NT2/D1 (cell line): ENCODE results near the gene ERICH3.

Experiments
- DNase-seq: peaks from one replicate; pipeline ENCODE4 v3.0.0-alpha.2; 2011; ENCODE audit warnings: low read depth, low spot score
- H3K27me3 ChIP-seq: 2 replicates; pipeline ENCODE4 v1.6.0; 2011; ENCODE audit warnings: mild to moderate bottlenecking; ENCODE audit not compliant: insufficient read length, insufficient read depth
- H3K36me3 ChIP-seq: 2 replicates; pipeline ENCODE4 v1.6.1; 2011; ENCODE audit warnings: mild to moderate bottlenecking, low read length, mixed read lengths; ENCODE audit not compliant: insufficient read depth, insufficient read length
- H3K4me1 ChIP-seq: 2 replicates; pipeline ENCODE4 v1.5.1; 2011; ENCODE audit not compliant: insufficient read depth, insufficient read length
- H3K4me3 ChIP-seq: 2 replicates; pipeline ENCODE4 v1.5.1; 2011; ENCODE audit warnings: low read depth; ENCODE audit not compliant: insufficient read length
- H3K9ac ChIP-seq: 2 replicates; pipeline ENCODE4 v1.6.0; 2011; ENCODE audit warnings: low read depth; ENCODE audit not compliant: insufficient read length
- H3K9me3 ChIP-seq: 2 replicates; pipeline ENCODE4 v1.5.1; 2011; ENCODE audit warnings: mild to moderate bottlenecking, low read length; ENCODE audit not compliant: insufficient read depth
- SUZ12 ChIP-seq: IDR thresholded peaks from 2 replicates; pipeline ENCODE4 v1.6.1; 2011; ENCODE audit not compliant: insufficient read length, insufficient read depth; ENCODE audit errors: extremely low read depth
- YY1 ChIP-seq: IDR thresholded peaks from 2 replicates; pipeline ENCODE4 v1.6.1; 2011; ENCODE audit not compliant: insufficient read length, insufficient read depth
- ZNF274 ChIP-seq: IDR thresholded peaks from 2 replicates; pipeline ENCODE4 v1.6.1; 2011; ENCODE audit warnings: mild to moderate bottlenecking, low read depth, low read length

The ERICH3 gene

GRCh38 chr1:74590288-74590687, 83.3 kb downstream of the ERICH3 start:
- no peaks in the 10 kb centered on the region for H3K4me1 ChIP-seq
- H3K9me3 ChIP-seq = no peaks in the 10 kb centered on the region
- H3K27me3 ChIP-seq = no peaks in the 10 kb centered on the region
- H3K4me3 ChIP-seq = no peak overlapping the region
- H3K36me3 ChIP-seq = no peaks in the 10 kb centered on the region
- no peak overlapping the region for H3K9ac ChIP-seq
- TF ChIP-seq SUZ12 = no peak
- TF ChIP-seq YY1 = no peak
- TF ChIP-seq ZNF274 = no peak
- no peak for DNase-seq

DNA sequence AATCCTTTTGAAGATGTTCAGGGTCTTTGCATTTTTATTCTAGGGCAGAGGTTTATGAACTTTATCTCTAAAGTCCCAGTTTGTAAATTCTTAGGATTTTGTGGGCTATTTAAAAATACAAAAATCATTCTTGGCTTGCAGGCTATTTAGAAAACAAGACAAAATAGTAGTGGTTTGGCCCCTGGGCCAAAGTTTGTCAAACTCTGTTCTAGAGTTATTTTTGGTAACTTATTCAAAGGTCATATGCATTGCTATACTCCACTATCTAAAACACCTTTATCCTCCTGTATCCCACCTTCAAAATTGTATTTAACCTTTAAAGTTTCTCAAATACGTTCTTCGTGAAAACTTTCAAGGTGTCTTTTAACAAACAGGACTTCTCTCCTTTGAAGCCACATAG, 85.7 kb downstream of the ERICH3 start:
- H3K27me3 ChIP-seq = no peaks in the 10 kb centered on the region
- H3K9ac ChIP-seq = no peak overlapping the region
- H3K4me3 ChIP-seq = no peak overlapping the region
- TF ChIP-seq YY1 (no peak), SUZ12 (no peak), ZNF274 (no peak)
- H3K36me3 ChIP-seq = no peaks in the 10 kb centered on the region
- no peak for DNase-seq
- no peaks in the 10 kb centered on the region for H3K4me1 ChIP-seq
- no peaks in the 10 kb centered on the region for H3K9me3 ChIP-seq

GRCh38 chr1:74586253-74586897, 87.2 kb downstream of the ERICH3 start:
- Histone ChIP-seq H3K36me3 (no peaks in the 10 kb centered on the region), H3K9ac (no peak overlapping the region), H3K9me3 (no peaks in the 10 kb centered on the region), H3K4me1 (no peaks in the 10 kb centered on the region), H3K27me3 (no peaks in the 10 kb centered on the region), H3K4me3 (no peak overlapping the region)
- TF ChIP-seq SUZ12 = no peak
- TF ChIP-seq ZNF274 = no peak
- no peak for TF ChIP-seq YY1
- DNase-seq = no peak

DNA sequence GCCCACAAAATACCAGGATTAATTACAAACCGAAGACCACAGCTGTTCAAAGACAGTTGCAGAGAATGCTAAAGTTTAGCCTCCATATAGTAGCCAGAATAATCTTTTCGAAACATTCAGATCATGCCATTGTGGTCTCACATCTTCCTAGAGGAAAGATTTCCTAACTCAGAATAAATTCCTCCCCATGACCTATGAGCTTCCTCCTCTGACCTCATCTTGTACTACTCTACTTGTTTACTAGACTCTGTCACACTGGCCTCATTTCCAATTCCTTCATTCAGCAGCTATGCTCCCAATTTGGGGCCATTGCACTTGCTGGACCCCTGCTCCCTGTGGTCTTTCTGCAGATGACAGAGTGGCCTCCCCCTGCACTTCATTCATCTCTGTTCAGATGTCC, 89.4 kb downstream of the ERICH3 start:
- no peak for DNase-seq
- no peak for TF ChIP-seq SUZ12
- no peak for TF ChIP-seq ZNF274
- TF ChIP-seq YY1 = no peak
- H3K4me1 ChIP-seq = no peaks in the 10 kb centered on the region
- H3K36me3 ChIP-seq = no peaks in the 10 kb centered on the region
- H3K27me3 ChIP-seq = no peaks in the 10 kb centered on the region
- H3K4me3 ChIP-seq = no peak overlapping the region
- no peak overlapping the region for H3K9ac ChIP-seq
- H3K9me3 ChIP-seq = no peaks in the 10 kb centered on the region

- Histone ChIP-seq H3K4me3 (no peak overlapping the region), H3K9ac (no peak overlapping the region), H3K4me1 (no peaks in the 10 kb centered on the region), H3K27me3 (no peaks in the 10 kb centered on the region), H3K36me3 (no peaks in the 10 kb centered on the region), H3K9me3 (no peaks in the 10 kb centered on the region)
- TF ChIP-seq ZNF274 = no peak
- TF ChIP-seq YY1 = no peak
- no peak for TF ChIP-seq SUZ12
- DNase-seq = no peak
Observed at GRCh38 chr1:74583397-74583796, 90.2 kb downstream of the ERICH3 start.

DNA sequence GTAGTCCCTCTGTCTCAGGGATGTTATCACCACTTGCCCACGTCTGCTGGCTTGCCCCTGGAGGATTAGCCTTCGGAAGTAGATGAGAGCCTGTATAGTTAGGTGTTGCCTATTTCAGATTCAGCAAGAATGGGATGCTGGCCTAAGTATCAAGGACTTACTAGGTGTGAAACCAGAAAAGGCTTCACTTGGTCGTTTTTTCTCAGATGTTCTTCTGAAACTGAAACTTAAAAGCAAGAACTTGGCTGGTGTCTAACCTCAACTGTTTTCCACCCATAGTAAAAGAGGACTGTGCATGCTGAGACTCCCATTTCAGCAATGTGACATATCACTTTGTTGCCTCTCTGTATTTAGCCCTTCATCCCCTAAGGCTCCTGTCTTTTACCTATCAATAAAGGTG, 94.2 kb downstream of the ERICH3 start:
- Histone ChIP-seq H3K9me3 (no peaks in the 10 kb centered on the region), H3K36me3 (no peaks in the 10 kb centered on the region), H3K27me3 (no peaks in the 10 kb centered on the region), H3K4me3 (no peak overlapping the region), H3K4me1 (no peaks in the 10 kb centered on the region), H3K9ac (no peak overlapping the region)
- DNase-seq = no peak
- TF ChIP-seq ZNF274 (no peak), SUZ12 (no peak), YY1 (no peak)

GRCh38 chr1:74578101-74578500, 95.5 kb downstream of the ERICH3 start:
- no peak overlapping the region for H3K9ac ChIP-seq
- H3K9me3 ChIP-seq = no peaks in the 10 kb centered on the region
- no peaks in the 10 kb centered on the region for H3K36me3 ChIP-seq
- H3K27me3 ChIP-seq = no peaks in the 10 kb centered on the region
- H3K4me3 ChIP-seq = no peak overlapping the region
- no peak for TF ChIP-seq YY1
- TF ChIP-seq ZNF274 = no peak
- TF ChIP-seq SUZ12 = no peak
- H3K4me1 ChIP-seq = no peaks in the 10 kb centered on the region
- DNase-seq = no peak

DNA sequence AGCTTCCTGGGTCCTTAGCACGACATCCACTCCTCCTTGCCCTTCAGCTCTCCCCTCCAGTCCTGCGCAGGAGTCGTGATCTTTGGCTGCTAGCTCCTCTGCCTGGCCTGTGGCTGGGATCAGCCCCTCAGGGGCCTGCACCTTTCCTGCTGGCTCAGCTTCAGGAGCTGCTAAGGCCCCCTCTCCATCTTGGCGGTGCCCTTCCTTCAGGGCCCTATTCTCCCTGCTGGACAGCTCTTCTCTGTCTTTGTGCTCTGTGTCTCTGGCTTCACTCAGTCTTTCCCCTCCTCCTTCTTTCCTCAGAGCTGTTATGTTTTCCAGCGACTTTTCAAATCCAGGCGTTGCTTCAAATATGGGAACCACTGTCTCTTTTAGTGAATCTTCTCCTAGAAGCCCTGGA, 101.7 kb downstream of the ERICH3 start:
- no peak for DNase-seq
- no peak overlapping the region for H3K9ac ChIP-seq
- TF ChIP-seq ZNF274 = no peak
- TF ChIP-seq YY1 = no peak
- no peak for TF ChIP-seq SUZ12
- no peak overlapping the region for H3K4me3 ChIP-seq
- no peaks in the 10 kb centered on the region for H3K9me3 ChIP-seq
- H3K4me1 ChIP-seq = no peaks in the 10 kb centered on the region
- no peaks in the 10 kb centered on the region for H3K36me3 ChIP-seq
- no peaks in the 10 kb centered on the region for H3K27me3 ChIP-seq
